Progenitor cell of endocrine pancreas (in vitro differentiated cells): ENCODE results near the gene DES. TPM values are rescaled to one million over a fixed set of nuclear protein-coding genes. Genes with fewer than 3 reads are reported as not detected.
"Not testable (repeated sequence)": the region's sequence is repeated elsewhere in the genome, so short reads cannot be mapped to it uniquely, and the experiment has no call there.

Experiments
- DNase-seq: peaks from one replicate; pipeline ENCODE4 v3.0.0; 2021; ENCODE audit warnings: low spot score; ENCODE audit not compliant: unreplicated experiment
- H3K27ac Mint-ChIP-seq: 2 replicates; pipeline ENCODE4 v1.8.0; 2021; ENCODE audit warnings: mild to moderate bottlenecking, moderate library complexity, mixed read lengths
- H3K27me3 Mint-ChIP-seq: 2 replicates; pipeline ENCODE4 v1.8.0; 2021; ENCODE audit warnings: mixed read lengths
- H3K36me3 Mint-ChIP-seq: 2 replicates; pipeline ENCODE4 v1.8.0; 2022; ENCODE audit warnings: mixed read lengths; ENCODE audit not compliant: insufficient read depth
- H3K4me1 Mint-ChIP-seq: 2 replicates; pipeline ENCODE4 v1.8.0; 2021; ENCODE audit warnings: low read depth, mixed read lengths
- H3K4me3 Mint-ChIP-seq: 2 replicates; pipeline ENCODE4 v1.8.0; 2021; ENCODE audit warnings: low read depth, mild to moderate bottlenecking, moderate library complexity, mixed read lengths
- H3K9me3 Mint-ChIP-seq: 2 replicates; pipeline ENCODE4 v1.8.0; 2021; ENCODE audit warnings: low read depth, mixed read lengths
- total RNA-seq: library from RNA; stranded (reverse); gene quantifications from 2 replicates; pipeline ENCODE4 v1.2.1, GENCODE V29; 2021
- TF ChIP-seq, protein P1 (sequence below): fragments of 200-600 bp; sonication (generic); IDR thresholded peaks from one replicate; pipeline ENCODE4 v1.5.0; 2021; ENCODE audit warnings: antibody characterized with exemption, mild to moderate bottlenecking; ENCODE audit not compliant: unreplicated experiment

Gene DES
- total RNA-seq, 1 donor from 2014 or later, result not detected

DNA sequence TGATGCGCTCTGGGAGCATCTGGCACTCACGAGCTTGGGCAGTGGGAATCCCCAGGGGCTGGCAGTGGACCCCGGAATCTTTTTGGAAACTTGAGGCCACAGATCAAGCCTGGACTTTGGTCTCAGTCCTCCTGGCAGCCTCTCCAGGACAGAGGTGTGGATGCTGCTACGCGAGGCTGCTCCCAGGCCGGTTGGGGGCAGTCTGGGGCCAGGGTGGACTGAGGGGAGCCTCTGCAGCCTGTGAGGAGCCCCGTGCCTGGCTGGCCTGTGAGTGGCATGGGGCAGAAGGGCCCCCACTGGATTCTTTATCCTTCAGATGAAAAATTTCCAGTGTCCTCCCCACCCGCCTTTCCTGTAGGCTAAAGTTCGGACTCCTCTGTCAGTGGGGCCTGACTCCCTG is 12.7 kb upstream of the DES start:
- H3K36me3 Mint-ChIP-seq, result no peaks in the 10 kb centered on the region
- no peak overlapping the region for H3K27ac Mint-ChIP-seq
- DNase-seq, result no peak
- H3K4me3 Mint-ChIP-seq, result no peak overlapping the region
- TF ChIP-seq, protein P1, sequence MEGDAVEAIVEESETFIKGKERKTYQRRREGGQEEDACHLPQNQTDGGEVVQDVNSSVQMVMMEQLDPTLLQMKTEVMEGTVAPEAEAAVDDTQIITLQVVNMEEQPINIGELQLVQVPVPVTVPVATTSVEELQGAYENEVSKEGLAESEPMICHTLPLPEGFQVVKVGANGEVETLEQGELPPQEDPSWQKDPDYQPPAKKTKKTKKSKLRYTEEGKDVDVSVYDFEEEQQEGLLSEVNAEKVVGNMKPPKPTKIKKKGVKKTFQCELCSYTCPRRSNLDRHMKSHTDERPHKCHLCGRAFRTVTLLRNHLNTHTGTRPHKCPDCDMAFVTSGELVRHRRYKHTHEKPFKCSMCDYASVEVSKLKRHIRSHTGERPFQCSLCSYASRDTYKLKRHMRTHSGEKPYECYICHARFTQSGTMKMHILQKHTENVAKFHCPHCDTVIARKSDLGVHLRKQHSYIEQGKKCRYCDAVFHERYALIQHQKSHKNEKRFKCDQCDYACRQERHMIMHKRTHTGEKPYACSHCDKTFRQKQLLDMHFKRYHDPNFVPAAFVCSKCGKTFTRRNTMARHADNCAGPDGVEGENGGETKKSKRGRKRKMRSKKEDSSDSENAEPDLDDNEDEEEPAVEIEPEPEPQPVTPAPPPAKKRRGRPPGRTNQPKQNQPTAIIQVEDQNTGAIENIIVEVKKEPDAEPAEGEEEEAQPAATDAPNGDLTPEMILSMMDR, result no peak
- H3K4me1 Mint-ChIP-seq, result peaks cover 16% of the 10 kb centered on the region
- H3K27me3 Mint-ChIP-seq, result peaks cover 24% of the 10 kb centered on the region
- no peaks in the 10 kb centered on the region for H3K9me3 Mint-ChIP-seq

DNA sequence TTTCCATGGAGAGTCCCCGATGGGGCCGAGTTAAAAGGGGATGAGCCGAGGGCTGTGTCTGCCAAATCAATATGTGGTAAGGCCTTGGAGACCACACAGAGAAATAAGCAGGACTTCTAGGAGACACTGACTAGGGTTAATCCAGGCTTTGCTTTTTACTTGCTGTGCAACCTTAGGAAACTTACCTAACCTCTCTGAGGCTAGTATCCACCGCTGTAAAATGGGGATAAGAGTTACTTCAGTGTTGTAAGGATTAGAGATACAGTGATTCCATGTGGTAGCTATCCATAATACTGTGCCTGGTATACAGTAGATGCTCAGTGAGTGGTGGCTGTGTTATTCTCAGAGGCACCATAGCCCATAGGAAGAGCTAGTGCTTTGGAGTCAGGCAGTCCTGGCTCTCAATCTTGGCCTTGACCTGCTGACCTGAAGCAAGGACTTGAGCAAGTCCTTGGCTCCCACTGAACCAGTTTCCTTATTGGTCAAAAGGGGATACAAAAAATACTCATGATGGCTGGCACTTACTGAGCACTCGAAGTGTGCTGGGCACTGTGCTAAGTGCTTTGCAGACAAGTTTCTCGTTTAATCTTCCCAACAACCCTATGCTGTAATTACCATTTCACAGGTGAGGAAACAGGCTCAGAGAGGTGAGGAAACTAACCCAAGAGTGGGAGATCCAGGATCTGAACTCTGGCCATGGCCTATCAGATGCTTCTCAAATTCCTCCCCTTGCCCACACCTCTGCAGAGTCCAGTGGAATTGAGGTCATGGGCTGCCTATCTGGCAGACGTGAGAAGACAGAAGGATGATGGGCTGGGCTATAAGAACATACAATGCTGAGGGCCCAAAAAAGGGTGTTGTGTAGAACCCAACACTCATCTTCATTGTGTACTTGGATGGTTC is 12.0 kb upstream of the DES start:
- Mint-ChIP-seq H3K4me1 (peaks cover 13% of the 10 kb centered on the region), H3K4me3 (no peak overlapping the region), H3K36me3 (no peaks in the 10 kb centered on the region), H3K27me3 (peaks cover 24% of the 10 kb centered on the region), H3K9me3 (no peaks in the 10 kb centered on the region), H3K27ac (no peak overlapping the region)
- no peak for DNase-seq
- TF ChIP-seq, protein P1, result no peak

DNA sequence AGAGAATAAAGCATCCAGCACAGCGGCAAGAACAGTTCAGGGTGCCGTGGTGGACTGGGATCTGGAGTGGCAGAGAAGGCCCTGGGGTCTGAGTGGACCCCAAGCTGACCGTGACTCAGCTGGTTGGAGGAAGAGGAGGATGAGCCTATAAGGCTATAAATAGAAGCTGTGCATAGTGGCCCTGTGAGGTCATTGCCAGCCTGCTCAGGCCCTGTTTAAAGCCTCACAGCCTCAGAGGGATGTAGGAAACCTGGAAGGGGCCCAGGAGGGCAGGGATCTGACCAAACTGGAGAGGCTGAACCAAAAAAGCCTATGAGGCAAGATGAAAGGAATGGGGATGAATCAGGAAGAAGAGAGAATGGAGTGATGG is 11.3 kb upstream of the DES start:
- peaks cover 11% of the 10 kb centered on the region for H3K4me1 Mint-ChIP-seq
- H3K27me3 Mint-ChIP-seq, result peaks cover 24% of the 10 kb centered on the region
- H3K36me3 Mint-ChIP-seq, result no peaks in the 10 kb centered on the region
- no peak for DNase-seq
- no peak overlapping the region for H3K27ac Mint-ChIP-seq
- no peak overlapping the region for H3K4me3 Mint-ChIP-seq
- no peaks in the 10 kb centered on the region for H3K9me3 Mint-ChIP-seq
- TF ChIP-seq, protein P1, result no peak

DNA sequence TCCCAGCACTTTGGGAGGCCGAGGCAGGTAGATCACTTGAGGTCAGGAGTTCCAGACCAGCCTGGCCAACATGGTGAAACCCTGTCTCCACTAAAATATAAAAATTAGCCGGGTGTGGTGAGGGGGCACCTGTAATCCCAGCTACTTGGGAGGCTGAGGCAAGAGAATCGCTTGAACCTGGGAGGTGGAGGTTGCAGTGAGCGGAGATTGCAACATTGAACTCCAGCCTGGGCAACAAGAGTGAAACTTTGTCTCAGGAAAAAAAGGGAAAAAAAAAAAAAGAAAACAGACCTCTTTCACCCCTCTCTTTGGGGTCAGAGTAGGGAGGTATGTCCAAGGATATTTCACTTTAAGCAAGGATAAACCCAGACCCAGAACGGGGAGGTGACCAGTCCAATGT is 10.8 kb upstream of the DES start:
- not testable (repeated sequence) for H3K36me3 Mint-ChIP-seq, DNase-seq, H3K9me3 Mint-ChIP-seq, H3K4me1 Mint-ChIP-seq, H3K27ac Mint-ChIP-seq, H3K4me3 Mint-ChIP-seq
- peaks cover 24% of the 10 kb centered on the region for H3K27me3 Mint-ChIP-seq

DNA sequence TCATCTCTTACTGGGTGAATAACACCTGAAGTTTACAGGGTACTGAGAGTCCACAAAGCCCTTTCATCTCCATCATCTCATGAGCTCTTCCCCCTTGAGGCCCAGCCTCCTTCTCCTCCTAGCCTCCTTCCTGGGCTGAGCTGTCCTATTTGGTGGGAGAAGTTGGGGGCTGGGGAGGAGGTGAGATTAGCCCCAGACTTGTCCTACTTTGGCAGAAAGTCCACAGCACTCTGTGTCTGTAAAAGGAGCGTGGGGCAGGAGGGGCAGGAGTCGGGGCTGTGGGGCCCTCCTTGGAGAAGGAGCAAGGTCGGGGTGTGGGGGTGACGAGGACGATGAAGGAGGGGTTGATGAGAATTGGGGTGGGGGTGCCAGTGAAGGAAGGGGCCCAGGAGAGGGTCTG is 10.0 kb upstream of the DES start:
- Mint-ChIP-seq H3K4me3 (no peak overlapping the region), H3K4me1 (no peaks in the 10 kb centered on the region), H3K27me3 (peaks cover 24% of the 10 kb centered on the region), H3K36me3 (no peaks in the 10 kb centered on the region), H3K9me3 (no peaks in the 10 kb centered on the region), H3K27ac (no peak overlapping the region)
- no peak for DNase-seq
- TF ChIP-seq, protein P1, result no peak

DNA sequence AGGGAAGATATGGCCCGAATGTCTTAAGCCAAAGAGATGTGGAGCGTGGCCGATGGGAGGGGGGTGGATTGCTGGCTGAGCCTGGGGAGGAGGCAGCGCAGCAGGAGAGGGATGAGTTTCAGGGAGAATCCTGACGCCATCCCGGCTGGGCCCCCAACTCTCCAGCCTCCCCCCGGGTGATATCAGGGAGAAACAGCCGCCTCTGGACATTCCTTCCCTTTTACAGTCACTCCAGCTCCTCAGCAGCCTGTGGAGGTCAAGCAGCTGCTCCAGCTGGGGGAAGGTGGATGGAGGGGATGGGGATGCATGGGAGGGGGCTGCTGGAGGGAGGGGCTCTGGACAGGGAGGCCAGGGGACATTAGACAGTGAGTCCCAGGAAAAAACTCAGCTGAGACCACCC is 9.5 kb upstream of the DES start:
- Mint-ChIP-seq H3K9me3 (no peaks in the 10 kb centered on the region), H3K27ac (no peak overlapping the region), H3K27me3 (peaks cover 23% of the 10 kb centered on the region), H3K36me3 (no peaks in the 10 kb centered on the region), H3K4me3 (no peak overlapping the region), H3K4me1 (no peaks in the 10 kb centered on the region)
- no peak for DNase-seq
- TF ChIP-seq, protein P1, result no peak
